HEK293 (cell line): ENCODE results near the gene BTK.

Experiments
- CTCF ChIP-seq: fragments of 450-650 bp; formaldehyde crosslinking; IDR thresholded peaks from 2 replicates; pipeline ENCODE4 v1.5.1; 2016; ENCODE audit warnings: missing biosample characterization, missing genetic modification characterization
- ZNF248 ChIP-seq: fragments of 450-650 bp; formaldehyde crosslinking; IDR thresholded peaks from 2 replicates; pipeline ENCODE4 v1.5.1; 2017; ENCODE audit warnings: missing biosample characterization, missing genetic modification characterization
- ZNF350 ChIP-seq: fragments of 450-650 bp; formaldehyde crosslinking; IDR thresholded peaks from 2 replicates; pipeline ENCODE4 v1.5.0; 2017; ENCODE audit warnings: missing biosample characterization, mild to moderate bottlenecking, missing genetic modification characterization
- TF ChIP-seq, protein P1 (sequence below): fragments of 450-650 bp; formaldehyde crosslinking; IDR thresholded peaks from 2 replicates; pipeline ENCODE4 v1.5.1; 2016; ENCODE audit warnings: missing biosample characterization, missing genetic modification characterization

GRCh38 chrX:101362757-101363156 is 23.2 kb downstream of the BTK start:
- TF ChIP-seq CTCF (tag by site-specific recombination) (no peak), ZNF248 (tag by site-specific recombination) (no peak), ZNF350 (tag by site-specific recombination) (no peak)
- TF ChIP-seq, protein P1, sequence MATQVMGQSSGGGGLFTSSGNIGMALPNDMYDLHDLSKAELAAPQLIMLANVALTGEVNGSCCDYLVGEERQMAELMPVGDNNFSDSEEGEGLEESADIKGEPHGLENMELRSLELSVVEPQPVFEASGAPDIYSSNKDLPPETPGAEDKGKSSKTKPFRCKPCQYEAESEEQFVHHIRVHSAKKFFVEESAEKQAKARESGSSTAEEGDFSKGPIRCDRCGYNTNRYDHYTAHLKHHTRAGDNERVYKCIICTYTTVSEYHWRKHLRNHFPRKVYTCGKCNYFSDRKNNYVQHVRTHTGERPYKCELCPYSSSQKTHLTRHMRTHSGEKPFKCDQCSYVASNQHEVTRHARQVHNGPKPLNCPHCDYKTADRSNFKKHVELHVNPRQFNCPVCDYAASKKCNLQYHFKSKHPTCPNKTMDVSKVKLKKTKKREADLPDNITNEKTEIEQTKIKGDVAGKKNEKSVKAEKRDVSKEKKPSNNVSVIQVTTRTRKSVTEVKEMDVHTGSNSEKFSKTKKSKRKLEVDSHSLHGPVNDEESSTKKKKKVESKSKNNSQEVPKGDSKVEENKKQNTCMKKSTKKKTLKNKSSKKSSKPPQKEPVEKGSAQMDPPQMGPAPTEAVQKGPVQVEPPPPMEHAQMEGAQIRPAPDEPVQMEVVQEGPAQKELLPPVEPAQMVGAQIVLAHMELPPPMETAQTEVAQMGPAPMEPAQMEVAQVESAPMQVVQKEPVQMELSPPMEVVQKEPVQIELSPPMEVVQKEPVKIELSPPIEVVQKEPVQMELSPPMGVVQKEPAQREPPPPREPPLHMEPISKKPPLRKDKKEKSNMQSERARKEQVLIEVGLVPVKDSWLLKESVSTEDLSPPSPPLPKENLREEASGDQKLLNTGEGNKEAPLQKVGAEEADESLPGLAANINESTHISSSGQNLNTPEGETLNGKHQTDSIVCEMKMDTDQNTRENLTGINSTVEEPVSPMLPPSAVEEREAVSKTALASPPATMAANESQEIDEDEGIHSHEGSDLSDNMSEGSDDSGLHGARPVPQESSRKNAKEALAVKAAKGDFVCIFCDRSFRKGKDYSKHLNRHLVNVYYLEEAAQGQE (tag by site-specific recombination) = no peak
